GM12872 (cell line): ENCODE data around the gene PLCG2.

Source experiments
- TF ChIP-seq, protein P1 (sequence below): IDR thresholded peaks from 3 replicates; pipeline ENCODE4 v1.5.1; 2011; ENCODE audit warnings: low read depth, mild to moderate bottlenecking, low read length, moderate library complexity; ENCODE audit not compliant: insufficient read depth

The PLCG2 gene

DNA sequence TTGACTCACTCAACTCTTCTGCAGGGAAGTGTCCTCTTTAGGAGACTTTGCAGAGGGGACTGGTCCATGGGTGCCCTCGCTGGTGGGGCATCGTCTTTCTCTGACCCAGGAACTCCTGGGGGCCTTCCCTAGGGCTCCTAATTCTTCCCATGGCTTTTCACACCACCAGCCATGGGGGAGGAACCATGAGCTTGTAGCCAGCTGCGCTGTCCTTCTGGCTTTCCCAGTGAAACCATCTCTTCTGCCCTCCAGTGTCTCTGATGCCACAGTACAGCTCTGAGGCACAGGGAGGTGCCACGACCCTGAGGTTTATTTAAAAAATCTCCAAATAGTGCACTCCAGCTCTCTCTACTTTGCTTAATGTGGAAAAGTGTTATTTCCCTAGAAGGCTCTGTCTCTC lies 153.6 kb downstream of the PLCG2 start:
- TF ChIP-seq, protein P1, sequence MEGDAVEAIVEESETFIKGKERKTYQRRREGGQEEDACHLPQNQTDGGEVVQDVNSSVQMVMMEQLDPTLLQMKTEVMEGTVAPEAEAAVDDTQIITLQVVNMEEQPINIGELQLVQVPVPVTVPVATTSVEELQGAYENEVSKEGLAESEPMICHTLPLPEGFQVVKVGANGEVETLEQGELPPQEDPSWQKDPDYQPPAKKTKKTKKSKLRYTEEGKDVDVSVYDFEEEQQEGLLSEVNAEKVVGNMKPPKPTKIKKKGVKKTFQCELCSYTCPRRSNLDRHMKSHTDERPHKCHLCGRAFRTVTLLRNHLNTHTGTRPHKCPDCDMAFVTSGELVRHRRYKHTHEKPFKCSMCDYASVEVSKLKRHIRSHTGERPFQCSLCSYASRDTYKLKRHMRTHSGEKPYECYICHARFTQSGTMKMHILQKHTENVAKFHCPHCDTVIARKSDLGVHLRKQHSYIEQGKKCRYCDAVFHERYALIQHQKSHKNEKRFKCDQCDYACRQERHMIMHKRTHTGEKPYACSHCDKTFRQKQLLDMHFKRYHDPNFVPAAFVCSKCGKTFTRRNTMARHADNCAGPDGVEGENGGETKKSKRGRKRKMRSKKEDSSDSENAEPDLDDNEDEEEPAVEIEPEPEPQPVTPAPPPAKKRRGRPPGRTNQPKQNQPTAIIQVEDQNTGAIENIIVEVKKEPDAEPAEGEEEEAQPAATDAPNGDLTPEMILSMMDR = no peak

DNA sequence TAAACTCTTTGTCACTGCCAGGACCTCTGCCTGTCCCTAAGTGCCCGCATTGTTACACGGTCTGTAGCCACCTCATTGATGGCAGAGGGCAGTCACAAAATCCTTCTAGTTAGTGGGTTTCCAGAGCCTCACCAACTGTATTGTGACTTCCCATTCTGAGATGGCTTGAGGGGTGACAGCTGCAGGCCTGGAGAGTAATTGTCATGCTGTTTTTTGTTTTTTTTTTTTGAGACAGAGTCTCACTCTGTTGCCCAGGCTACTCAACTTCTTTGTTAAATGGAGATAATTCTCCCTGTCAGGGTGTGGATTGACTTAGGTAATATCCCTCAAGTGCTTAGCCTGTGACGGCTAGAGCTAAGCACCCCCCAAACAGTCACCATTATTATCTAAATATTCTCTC lies 154.3 kb downstream of the PLCG2 start:
- TF ChIP-seq, protein P1 = no peak

DNA sequence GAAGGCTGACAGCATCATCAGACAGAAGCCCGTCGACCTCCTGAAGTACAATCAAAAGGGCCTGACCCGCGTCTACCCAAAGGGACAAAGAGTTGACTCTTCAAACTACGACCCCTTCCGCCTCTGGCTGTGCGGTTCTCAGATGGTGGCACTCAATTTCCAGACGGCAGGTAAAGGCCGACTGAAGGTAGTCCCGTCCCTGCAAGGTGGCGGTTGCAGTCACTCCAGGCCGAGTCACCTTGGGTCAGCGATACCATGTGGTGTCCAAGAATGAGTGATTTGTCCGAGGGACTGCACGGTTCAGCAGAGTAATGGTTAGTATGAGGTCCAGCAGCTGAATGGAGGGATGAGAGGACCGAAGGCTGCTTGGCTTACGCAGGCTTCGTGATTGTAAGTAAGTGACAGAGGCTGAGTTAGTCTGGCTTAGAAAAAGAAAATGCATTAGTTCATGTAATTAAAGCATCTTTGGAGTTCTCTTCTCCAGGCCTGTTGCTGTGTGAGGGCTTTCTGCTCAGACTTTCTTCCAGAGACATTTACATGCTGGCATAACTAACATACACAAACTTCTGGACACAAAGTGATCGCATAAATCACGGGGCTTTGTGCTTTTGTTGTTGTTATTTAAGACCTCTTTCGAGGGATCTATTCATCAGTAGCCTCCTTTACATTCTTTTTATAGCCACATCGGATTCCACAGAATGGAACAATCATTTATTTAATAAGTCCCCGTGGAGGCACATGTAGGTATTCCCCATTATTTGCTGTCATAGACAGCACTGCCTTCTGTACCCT lies 157.3 kb downstream of the PLCG2 start:
- TF ChIP-seq, protein P1 = no peak

DNA sequence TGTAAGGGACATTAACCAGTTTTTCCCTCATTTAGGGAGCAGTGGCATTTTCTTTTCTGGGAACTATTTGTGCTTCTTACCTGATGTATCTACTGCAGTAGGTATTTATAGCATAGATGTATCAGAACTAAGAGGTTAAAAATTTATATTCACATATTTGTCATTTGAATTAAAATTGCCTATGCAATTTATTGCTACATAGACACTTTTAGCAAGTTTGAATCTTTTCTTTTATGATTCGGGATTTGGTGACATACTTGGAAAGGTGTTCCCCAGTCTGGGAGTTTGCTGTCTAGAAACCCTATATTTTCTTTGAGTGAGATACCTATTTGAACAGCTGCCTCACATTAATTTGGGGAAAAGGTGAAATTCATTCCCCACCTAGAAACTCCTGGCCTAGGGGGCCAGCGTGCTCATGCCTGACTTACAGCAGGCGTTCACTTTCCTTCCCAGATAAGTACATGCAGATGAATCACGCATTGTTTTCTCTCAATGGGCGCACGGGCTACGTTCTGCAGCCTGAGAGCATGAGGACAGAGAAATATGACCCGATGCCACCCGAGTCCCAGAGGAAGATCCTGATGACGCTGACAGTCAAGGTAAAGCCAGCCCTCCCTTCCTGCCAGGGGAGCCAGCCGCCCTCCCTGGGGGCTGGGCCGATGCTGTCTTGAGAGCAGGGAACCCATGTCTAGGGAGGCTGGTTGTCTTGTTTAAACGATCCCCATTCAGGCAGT lies 158.4 kb downstream of the PLCG2 start:
- TF ChIP-seq, protein P1 = no peak

DNA sequence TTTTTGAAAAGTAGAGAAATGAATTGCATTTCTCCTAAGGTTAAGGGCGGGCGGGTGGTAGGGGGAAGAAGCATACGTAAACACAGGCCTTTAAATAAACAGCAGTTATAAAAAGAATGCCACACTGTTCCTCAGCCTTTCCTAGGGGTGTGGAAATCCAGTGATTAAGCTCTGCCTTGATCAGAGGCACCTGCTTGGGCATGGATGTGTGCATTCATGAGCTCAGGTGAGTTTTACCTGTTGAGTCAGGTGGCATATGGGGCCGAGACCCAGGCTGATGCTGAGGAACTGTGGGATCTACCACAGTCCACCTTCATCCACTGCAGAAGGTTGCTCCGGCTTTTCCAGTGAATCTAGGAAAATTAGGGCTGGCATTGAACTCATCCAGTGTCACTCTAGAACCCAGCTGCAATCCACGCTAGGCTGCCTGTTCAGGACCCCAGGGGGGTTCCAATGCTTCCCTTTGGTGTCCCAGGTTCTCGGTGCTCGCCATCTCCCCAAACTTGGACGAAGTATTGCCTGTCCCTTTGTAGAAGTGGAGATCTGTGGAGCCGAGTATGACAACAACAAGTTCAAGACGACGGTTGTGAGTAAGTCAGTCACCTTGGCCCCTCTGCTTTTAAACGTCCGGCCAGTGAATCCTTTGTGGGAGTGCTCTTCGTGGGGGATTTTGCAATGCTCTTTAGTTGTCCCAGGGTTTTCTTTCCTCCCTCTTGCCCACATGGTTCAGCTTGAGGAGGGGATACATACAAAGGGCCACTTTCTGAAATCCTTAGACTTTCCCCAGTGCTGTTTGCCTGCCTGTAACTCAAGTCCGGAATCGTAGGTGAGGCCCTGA lies 159.5 kb downstream of the PLCG2 start:
- TF ChIP-seq, protein P1 = no peak

DNA sequence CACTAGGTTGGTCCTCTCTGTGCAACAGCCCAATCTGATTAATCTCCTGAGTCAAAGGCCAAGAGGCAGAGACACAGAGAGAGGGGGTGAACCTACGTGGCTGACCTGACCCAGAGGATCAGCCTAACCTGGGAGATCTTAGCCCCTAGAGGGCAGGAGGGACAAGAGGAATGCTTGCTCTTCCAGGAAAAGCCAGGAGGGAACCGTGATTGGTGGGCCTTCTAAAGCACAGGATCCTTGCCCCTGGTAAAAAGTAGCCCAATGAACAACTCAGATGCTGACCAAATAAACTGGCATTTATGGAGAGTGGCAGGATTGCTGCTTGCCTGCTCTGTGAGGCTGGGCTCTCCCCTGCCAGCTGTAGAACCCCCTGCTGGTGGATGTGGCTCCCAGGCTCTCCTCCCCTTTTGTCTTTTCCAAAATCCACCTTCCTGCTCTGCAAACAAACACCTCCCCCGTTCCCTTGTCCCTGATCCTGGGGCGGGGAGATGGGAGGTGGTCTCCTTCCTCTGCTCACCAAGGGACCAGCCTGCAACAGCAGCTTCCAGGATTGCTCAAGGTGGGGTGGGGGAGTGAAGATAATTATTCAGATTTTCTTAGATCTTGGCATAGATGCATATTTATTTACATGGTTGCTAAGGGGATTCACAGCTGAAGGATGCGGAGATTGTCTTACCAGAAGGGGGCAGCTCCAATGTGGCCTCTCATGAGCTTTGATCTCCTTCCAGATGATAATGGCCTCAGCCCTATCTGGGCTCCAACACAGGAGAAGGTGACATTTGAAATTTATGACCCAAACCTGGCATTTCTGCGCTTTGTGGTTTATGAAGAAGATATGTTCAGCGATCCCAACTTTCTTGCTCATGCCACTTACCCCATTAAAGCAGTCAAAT lies 160.3 kb downstream of the PLCG2 start:
- TF ChIP-seq, protein P1 = no peak
